ENCODE data around the gene POM121L2.
A peak's percentile ranks its signal among the peaks of the same experiment; 100 is the strongest.

Gene POM121L2

DNA sequence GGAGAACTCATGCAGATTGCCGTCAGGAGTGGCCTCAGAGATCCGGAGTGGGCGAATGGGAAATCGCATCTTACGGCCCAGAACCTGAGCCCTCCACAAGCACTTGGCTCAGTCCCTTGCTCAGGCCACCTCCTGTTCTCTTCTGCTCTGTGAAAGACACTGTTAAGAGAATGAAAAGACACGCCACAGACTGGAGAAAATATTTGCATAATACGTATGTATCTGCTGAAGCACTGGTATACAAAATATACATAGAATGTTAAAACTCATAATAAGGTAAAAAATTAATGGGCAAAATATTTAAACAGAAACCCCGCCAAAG, 838 bp upstream of the POM121L2 start:
- DNase-seq (ENCODE audit: extremely low read depth, low read depth) = no peak
- TF ChIP-seq, protein P1, sequence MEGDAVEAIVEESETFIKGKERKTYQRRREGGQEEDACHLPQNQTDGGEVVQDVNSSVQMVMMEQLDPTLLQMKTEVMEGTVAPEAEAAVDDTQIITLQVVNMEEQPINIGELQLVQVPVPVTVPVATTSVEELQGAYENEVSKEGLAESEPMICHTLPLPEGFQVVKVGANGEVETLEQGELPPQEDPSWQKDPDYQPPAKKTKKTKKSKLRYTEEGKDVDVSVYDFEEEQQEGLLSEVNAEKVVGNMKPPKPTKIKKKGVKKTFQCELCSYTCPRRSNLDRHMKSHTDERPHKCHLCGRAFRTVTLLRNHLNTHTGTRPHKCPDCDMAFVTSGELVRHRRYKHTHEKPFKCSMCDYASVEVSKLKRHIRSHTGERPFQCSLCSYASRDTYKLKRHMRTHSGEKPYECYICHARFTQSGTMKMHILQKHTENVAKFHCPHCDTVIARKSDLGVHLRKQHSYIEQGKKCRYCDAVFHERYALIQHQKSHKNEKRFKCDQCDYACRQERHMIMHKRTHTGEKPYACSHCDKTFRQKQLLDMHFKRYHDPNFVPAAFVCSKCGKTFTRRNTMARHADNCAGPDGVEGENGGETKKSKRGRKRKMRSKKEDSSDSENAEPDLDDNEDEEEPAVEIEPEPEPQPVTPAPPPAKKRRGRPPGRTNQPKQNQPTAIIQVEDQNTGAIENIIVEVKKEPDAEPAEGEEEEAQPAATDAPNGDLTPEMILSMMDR (IDR thresholded peaks at IDR 0.05; ENCODE audit: low read depth, low read length, missing control alignments) = no peak
- peak overlapping the region; percentile 44 for H3K4me3 ChIP-seq (replicated peaks; ENCODE audit: low read depth, low read length)

DNA sequence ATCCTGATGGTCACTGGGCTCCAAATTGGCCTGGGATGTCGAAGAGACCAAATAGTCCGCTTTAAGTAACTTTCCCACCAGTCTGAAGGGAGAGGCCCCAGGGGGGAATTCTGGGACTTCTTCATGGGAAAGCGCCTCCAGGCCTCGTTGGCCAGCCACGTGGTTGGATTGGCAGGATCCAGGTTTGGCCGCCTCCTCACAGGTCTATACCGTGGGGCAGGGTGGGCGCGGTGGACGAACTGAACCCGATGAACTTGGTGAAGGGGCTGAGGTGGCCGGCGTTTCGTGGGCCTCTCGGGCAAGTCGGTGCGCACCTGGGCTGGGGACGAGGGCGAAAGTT, 297 bp downstream of the POM121L2 start:
- DNase-seq (ENCODE audit: extremely low read depth, low read depth) = no peak
- H3K4me3 ChIP-seq (replicated peaks; ENCODE audit: low read depth, low read length) = peak overlapping the region; percentile 44
- TF ChIP-seq, protein P1 (IDR thresholded peaks at IDR 0.05; ENCODE audit: low read depth, low read length, missing control alignments) = no peak

DNA sequence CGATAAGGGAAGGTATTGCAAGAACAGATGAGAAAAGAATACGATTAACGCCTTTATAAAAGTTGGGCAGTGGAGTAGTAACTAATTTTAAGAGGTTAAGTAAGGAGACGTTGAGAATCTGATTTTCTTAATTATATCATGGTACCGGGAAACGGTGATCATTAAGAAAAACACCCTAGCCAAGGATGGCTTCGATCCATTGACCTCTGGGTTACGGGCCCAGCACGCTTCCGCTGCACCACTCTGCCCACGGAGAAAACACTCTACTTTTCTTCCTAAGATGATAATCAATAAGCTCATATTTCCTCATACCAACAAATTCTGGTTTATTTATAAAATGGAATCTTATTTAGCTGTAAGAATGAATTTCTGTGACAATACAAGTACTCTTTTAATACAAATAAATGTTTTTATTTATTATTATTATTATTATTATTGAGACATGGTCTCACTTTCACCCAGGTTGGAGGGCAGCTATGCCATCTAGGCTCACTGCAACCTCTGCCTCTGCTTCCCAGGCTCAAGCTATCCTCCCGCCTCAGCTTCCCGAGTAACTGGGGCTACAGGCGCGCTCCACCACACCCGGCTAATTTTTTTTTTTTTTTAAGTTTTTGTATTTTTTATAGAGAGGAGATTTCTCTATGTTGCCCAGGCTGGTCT, 8.3 kb downstream of the POM121L2 start:
- no peak for DNase-seq (ENCODE audit: extremely low read depth, low read depth)
- TF ChIP-seq, protein P1 (IDR thresholded peaks at IDR 0.05; ENCODE audit: low read depth, low read length, missing control alignments) = no peak
- no peak overlapping the region for H3K4me3 ChIP-seq (replicated peaks; ENCODE audit: low read depth, low read length)

DNA sequence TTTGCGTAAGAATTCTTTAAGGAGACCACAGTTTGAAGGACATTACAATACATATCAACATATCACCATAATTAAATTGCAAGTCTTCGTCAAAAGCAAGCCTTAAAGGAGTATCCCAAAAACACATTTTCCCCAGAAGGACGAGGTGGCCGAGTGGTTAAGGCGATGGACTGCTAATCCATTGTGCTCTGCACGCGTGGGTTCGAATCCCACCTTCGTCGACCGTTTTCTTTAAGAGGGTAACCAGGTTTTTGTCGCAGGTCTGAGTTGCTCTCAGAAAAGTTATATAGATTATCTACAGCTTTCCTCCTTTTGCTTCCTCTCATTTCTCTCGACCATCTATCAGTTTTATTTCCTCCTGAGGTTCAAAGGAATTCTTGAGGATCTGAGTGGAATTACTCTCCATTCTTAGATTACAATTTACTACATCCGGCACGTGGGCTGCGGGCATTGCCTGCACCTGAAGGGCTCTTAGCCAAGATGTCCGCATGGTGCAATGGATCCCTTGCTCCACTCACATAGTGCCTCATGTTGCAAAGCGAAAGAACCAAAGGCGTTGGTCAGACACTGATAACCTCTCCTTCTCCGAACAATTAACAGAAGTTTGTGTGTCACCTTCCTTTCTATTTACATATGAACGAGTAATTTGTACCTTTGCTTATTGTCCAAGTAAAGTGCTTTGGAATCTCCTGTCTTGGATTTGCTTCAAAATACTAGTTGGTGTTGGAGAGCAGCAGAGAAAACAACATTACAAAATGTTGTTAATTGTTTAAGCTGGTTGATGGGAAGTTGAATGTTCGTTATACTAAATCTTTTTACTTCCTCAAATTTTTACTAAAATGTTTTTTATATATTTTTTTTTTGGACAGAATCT, 14.0 kb downstream of the POM121L2 start:
- peak overlapping the region; percentile 58 for H3K4me3 ChIP-seq (replicated peaks; ENCODE audit: low read depth, low read length)
- peak; percentile 53 for DNase-seq (ENCODE audit: extremely low read depth, low read depth)
- TF ChIP-seq, protein P1 (IDR thresholded peaks at IDR 0.05; ENCODE audit: low read depth, low read length, missing control alignments) = no peak

DNA sequence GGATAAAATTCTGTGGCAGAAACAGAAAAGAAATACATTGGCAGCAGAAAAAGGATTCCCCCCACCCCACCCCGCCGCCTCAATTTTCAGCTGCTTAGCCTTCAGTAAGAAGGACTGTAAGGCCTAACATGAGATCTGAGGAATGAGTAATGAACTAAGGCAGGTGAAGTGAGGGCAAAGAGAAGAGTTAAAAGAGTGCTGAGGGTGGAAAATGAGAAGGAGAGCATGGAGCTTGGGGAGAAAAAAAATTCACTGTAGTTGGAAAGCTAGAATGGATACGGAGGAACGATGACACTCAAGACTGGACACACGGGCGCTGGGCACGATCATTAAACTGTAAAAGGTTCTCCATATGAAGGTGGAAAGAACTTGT, 14.6 kb downstream of the POM121L2 start:
- DNase-seq (ENCODE audit: extremely low read depth, low read depth) = no peak
- TF ChIP-seq, protein P1 (IDR thresholded peaks at IDR 0.05; ENCODE audit: low read depth, low read length, missing control alignments) = no peak
- peak overlapping the region; percentile 58 for H3K4me3 ChIP-seq (replicated peaks; ENCODE audit: low read depth, low read length)

DNA sequence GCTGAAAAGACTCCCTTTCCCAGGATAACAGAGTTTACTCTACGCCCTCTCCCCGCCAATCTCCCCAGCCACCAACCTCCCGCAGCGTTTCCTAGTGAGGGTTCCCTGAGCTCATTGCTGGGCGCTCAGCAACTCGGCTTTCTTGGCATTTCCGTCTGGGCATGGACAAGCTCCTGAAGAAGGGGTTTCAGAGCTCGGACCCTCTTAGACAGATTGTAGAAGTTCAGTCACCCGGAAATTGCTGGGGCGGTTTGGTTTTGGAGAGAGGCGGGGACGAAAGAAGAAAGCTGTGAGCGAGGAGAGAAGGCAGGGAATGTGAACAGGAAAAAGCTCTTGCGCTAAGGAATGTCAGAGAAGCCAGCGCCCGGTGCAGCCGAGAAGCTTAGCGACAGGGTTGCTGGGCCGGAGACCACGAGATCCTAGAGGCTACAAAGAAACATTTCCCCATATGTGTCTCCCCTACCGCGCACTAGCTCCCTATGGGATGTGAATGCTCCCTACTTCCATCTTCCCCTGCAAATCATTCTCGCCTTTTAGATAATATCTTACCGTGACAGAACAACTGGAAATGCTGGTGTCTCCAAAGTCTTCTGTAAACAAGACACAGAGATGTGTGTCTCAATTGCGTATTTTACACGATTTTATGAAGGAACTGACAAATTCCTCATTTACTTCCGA, 15.8 kb downstream of the POM121L2 start:
- DNase-seq (ENCODE audit: extremely low read depth, low read depth) = no peak
- H3K4me3 ChIP-seq (replicated peaks; ENCODE audit: low read depth, low read length) = peak overlapping the region; percentile 58
- TF ChIP-seq, protein P1 (IDR thresholded peaks at IDR 0.05; ENCODE audit: low read depth, low read length, missing control alignments) = no peak

Measured in HFF-Myc (cell line).